Measurements from ENCODE around the gene KLHL26.

The KLHL26 gene

GRCh38 chr19:18626906-18627305 lies 9.9 kb upstream of the KLHL26 start:
- in situ Hi-C loops (cut with HindIII; ENCODE audit: low sequenced_read_pairs) = no loop called here
- DNase-seq (ENCODE audit: low read depth) = no peak
- no peak overlapping the region for H3K4me3 ChIP-seq (ENCODE audit: low read depth, low read length)
- TF ChIP-seq, protein P1, sequence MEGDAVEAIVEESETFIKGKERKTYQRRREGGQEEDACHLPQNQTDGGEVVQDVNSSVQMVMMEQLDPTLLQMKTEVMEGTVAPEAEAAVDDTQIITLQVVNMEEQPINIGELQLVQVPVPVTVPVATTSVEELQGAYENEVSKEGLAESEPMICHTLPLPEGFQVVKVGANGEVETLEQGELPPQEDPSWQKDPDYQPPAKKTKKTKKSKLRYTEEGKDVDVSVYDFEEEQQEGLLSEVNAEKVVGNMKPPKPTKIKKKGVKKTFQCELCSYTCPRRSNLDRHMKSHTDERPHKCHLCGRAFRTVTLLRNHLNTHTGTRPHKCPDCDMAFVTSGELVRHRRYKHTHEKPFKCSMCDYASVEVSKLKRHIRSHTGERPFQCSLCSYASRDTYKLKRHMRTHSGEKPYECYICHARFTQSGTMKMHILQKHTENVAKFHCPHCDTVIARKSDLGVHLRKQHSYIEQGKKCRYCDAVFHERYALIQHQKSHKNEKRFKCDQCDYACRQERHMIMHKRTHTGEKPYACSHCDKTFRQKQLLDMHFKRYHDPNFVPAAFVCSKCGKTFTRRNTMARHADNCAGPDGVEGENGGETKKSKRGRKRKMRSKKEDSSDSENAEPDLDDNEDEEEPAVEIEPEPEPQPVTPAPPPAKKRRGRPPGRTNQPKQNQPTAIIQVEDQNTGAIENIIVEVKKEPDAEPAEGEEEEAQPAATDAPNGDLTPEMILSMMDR (IDR thresholded peaks at IDR 0.05; ENCODE audit: low read depth, low read length, missing control alignments) = no peak

GRCh38 chr19:18629166-18630088 lies 7.4 kb upstream of the KLHL26 start:
- DNase-seq (ENCODE audit: low read depth) = no peak
- TF ChIP-seq, protein P1 (IDR thresholded peaks at IDR 0.05; ENCODE audit: low read depth, low read length, missing control alignments) = no peak
- in situ Hi-C loops (cut with HindIII; ENCODE audit: low sequenced_read_pairs) = no loop called here
- no peak overlapping the region for H3K4me3 ChIP-seq (ENCODE audit: low read depth, low read length)

DNA sequence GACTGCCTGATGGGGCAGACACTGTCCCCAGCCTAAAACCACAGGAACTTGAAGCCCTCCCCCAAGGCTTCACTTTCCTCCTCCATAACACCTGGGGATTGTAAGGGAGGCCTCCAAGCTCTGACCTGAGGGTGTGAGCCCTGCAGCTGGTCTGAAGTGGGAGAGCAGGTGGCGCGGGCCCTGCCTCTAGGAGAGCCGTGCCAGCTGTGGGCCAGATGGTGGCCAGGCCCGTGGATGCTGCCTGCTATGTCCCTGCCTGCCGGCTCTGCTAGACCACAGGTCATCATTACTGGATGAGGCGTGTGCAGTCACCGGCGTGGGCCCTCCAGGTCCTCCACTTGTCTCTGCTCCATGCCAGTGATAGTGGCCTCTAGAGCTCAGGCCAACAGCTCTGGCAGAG lies 3.5 kb upstream of the KLHL26 start:
- DNase-seq (ENCODE audit: low read depth) = no peak
- H3K4me3 ChIP-seq (ENCODE audit: low read depth, low read length) = no peak overlapping the region
- in situ Hi-C loops (cut with HindIII; ENCODE audit: low sequenced_read_pairs) = no loop called here
- TF ChIP-seq, protein P1 (IDR thresholded peaks at IDR 0.05; ENCODE audit: low read depth, low read length, missing control alignments) = no peak

- DNase-seq (ENCODE audit: low read depth) = no peak
- in situ Hi-C loops (cut with HindIII; ENCODE audit: low sequenced_read_pairs) = no loop called here
- TF ChIP-seq, protein P1 (IDR thresholded peaks at IDR 0.05; ENCODE audit: low read depth, low read length, missing control alignments) = no peak
- no peak overlapping the region for H3K4me3 ChIP-seq (ENCODE audit: low read depth, low read length)
Measured at GRCh38 chr19:18634612-18635297, 2.1 kb upstream of the KLHL26 start.

DNA sequence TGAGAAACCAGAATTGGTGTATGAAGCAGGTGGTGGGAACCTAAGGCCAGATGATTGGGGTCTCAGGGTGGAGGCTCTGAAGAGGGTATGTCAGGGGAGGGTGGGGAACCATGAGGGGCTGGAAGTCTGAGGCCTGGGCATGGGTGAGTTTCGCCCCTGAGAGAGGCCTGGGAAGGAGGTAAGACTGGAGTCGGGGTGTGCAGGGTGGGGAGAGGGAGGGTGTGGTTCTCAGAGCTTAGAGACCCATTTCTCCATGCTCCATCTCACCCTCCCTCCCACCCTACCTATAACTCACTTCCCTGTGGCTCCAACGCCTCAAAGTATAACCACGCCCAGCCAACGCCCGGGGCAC lies 1.0 kb upstream of the KLHL26 start:
- DNase-seq (ENCODE audit: low read depth) = no peak
- in situ Hi-C loops (cut with HindIII; ENCODE audit: low sequenced_read_pairs) = no loop called here
- no peak overlapping the region for H3K4me3 ChIP-seq (ENCODE audit: low read depth, low read length)

More for the DNA sequence above, 1.0 kb upstream of the KLHL26 start:
- TF ChIP-seq, protein P1 (IDR thresholded peaks at IDR 0.05; ENCODE audit: low read depth, low read length, missing control alignments) = no peak

All from astrocyte of the cerebellum (primary cell).